B cell (primary cell): ENCODE measurements around the gene TBKBP1. TPM values are rescaled to one million over a fixed set of nuclear protein-coding genes. Genes with fewer than 3 reads are reported as not detected.

ENCODE experiments used
- ATAC-seq: fragments of 200-7000 bp; cut with Tn5 transposase; one replicate; pipeline ENCODE4 v1.10.0; 2021; ENCODE audit warnings: low read depth, mild to moderate bottlenecking, moderate number of reproducible peaks, moderate library complexity
- CTCF ChIA-PET: fragments of 350-600 bp; sonication (Branson Sonifier 250); formaldehyde crosslinking; loops from one replicate; lab custom pipeline; 2021; ENCODE audit warnings: antibody characterized with exemption, inconsistent platforms; lab: Charles Lee
- POLR2A ChIA-PET: fragments of 350-600 bp; sonication (Branson Sonifier 250); formaldehyde crosslinking; loops from one replicate; lab custom pipeline; 2021; ENCODE audit warnings: antibody characterized with exemption; lab: Charles Lee
- DNase-seq: peaks from one replicate; pipeline ENCODE4 v3.0.0; 2013
- H2AFZ ChIP-seq: 2 replicates; pipeline ENCODE4 v1.6.1; 2012; ENCODE audit warnings: mild to moderate bottlenecking, low read depth, low read length; ENCODE audit not compliant: insufficient read depth, poor library complexity, severe bottlenecking
- H3K27ac ChIP-seq, 2 donors: 1 replicate in 1 of 2; 2 replicates in 1 of 2; pipeline ENCODE4 v1.5.1; 2012 to 2013; ENCODE audit warnings: low read length in 2 of 2, mild to moderate bottlenecking in 2 of 2, moderate library complexity in 1 of 2
- H3K27me3 ChIP-seq, 4 experiments: fragments of 200-600 bp in 1 of 4; sonication (generic) in 1 of 4; replicated peaks in 1 of 4; 1 replicate in 2 of 4; 2 replicates in 2 of 4; pipeline versions ENCODE4 v1.6.1 to v1.7.0; 2013 to 2016; ENCODE audit warnings: low read length in 3 of 4, mild to moderate bottlenecking in 2 of 4, mixed read lengths in 1 of 4, moderate library complexity in 1 of 4; ENCODE audit not compliant: insufficient read depth in 4 of 4, control insufficient read depth in 3 of 4; ENCODE audit errors: control extremely low read depth in 1 of 4
- H3K36me3 ChIP-seq, 2 experiments: replicated peaks in 1 of 2; 1 replicate in 1 of 2; 2 replicates in 1 of 2; pipeline versions ENCODE4 v1.6.1 to v1.7.1; 2013; ENCODE audit warnings: low read length in 1 of 2; ENCODE audit not compliant: insufficient read depth in 2 of 2, control insufficient read depth in 1 of 2; ENCODE audit errors: control extremely low read depth in 1 of 2, extremely low read depth in 1 of 2
- H3K4me1 ChIP-seq, 2 donors: fragments of 200-600 bp in 1 of 2; sonication (generic) in 1 of 2; 1 replicate in 1 of 2; 2 replicates in 1 of 2; pipeline versions ENCODE4 v1.5.1 to v1.6.1; 2013 to 2017; ENCODE audit warnings: low read length in 2 of 2; ENCODE audit not compliant: control insufficient read depth in 2 of 2, insufficient read depth in 2 of 2
- H3K4me2 ChIP-seq: replicated peaks from 2 replicates; pipeline ENCODE3; 2012; ENCODE audit warnings: mild to moderate bottlenecking, low read depth, low read length; ENCODE audit not compliant: poor library complexity, severe bottlenecking
- H3K4me3 ChIP-seq, 5 experiments: fragments of 200-600 bp in 1 of 5; sonication (generic) in 1 of 5; 1 replicate in 3 of 5; 2 replicates in 2 of 5; pipeline versions ENCODE4 v1.5.1 to v1.7.0; 2011 to 2016; ENCODE audit warnings: low read length in 4 of 5, mild to moderate bottlenecking in 4 of 5, low read depth in 2 of 5, control low read depth in 1 of 5, moderate library complexity in 1 of 5; ENCODE audit not compliant: insufficient read depth in 1 of 5; ENCODE audit errors: control extremely low read depth in 1 of 5, extremely low read depth in 1 of 5
- H3K79me2 ChIP-seq: fragments of 200-600 bp; sonication (generic); one replicate; pipeline ENCODE4 v1.6.0; 2016; ENCODE audit warnings: low read length; ENCODE audit not compliant: control insufficient read depth, insufficient read depth
- H3K9ac ChIP-seq: fragments of 200-600 bp; sonication (generic); 2 replicates; pipeline ENCODE4 v1.6.1; 2017; ENCODE audit warnings: mild to moderate bottlenecking, low read length, moderate library complexity
- H3K9me3 ChIP-seq, 3 donors: one replicate each; pipeline versions ENCODE4 v1.6.1 to v1.7.1; 2013; ENCODE audit warnings: low read length in 2 of 3; ENCODE audit not compliant: control insufficient read depth in 2 of 3, insufficient read depth in 1 of 3; ENCODE audit errors: control extremely low read depth in 1 of 3
- H4K20me1 ChIP-seq: 2 replicates; pipeline ENCODE4 v1.6.0; 2012; ENCODE audit warnings: mild to moderate bottlenecking, low read length; ENCODE audit not compliant: insufficient read depth, control insufficient read depth, poor library complexity, severe bottlenecking
- H3K27ac Mint-ChIP-seq: one replicate; pipeline ENCODE4 v1.8.0; 2021; ENCODE audit warnings: mixed read lengths
- H3K27me3 Mint-ChIP-seq: one replicate; pipeline ENCODE4 v1.8.0; 2021; ENCODE audit warnings: mixed read lengths
- H3K4me1 Mint-ChIP-seq: one replicate; pipeline ENCODE4 v1.8.0; 2021; ENCODE audit warnings: mixed read lengths
- H3K4me3 Mint-ChIP-seq: one replicate; pipeline ENCODE4 v1.8.0; 2021; ENCODE audit warnings: mixed read lengths
- H3K9me3 Mint-ChIP-seq: one replicate; pipeline ENCODE4 v1.8.0; 2022; ENCODE audit warnings: mixed read lengths; ENCODE audit not compliant: insufficient read depth
- CTCF ChIP-seq: fragments of 200-600 bp; IDR thresholded peaks from one replicate; pipeline ENCODE4 v1.8.0; 2022; ENCODE audit warnings: antibody characterized with exemption, mild to moderate bottlenecking
- EZH2 ChIP-seq: IDR thresholded peaks from 2 replicates; pipeline ENCODE4 v1.6.1; 2012; ENCODE audit warnings: borderline replicate concordance, low read depth, mild to moderate bottlenecking, moderate library complexity, low read length; ENCODE audit not compliant: insufficient read depth, poor library complexity, severe bottlenecking
- WGBS: methylation state at CpG from one replicate; pipeline ENCODE4 v1.1.5; 2013; ENCODE audit warnings: missing lambda C conversion rate; ENCODE audit not compliant: insufficient coverage; 5-methylcytosine and 5-hydroxymethylcytosine counted together
- intact Hi-C: fragments of 100-400 bp; cut with micrococcal nuclease; formaldehyde crosslinking; loops from one replicate; pipeline ENCODE4 v1.10.0; 2022
- polyA plus RNA-seq: library from polyadenylated mRNA; depleted of rRNA; stranded (reverse); fragments of >200 nt; gene quantifications from 2 replicates; pipeline ENCODE4 v1.2.3, GENCODE V29; 2012
- total RNA-seq, 2 donors: library from RNA; stranded (reverse); fragments of 120-200 nt in 1 of 2; gene quantifications; 1 replicate in 1 of 2; 2 replicates in 1 of 2; pipeline versions ENCODE4 v1.2.3 to v1.2.4, GENCODE V29; 2013 to 2022

The TBKBP1 gene
- total and polyA plus RNA-seq, 2 donors (not counting 1 experiment from before 2014, with no cell fraction given) = 6.6 to 8.4 TPM

DNA sequence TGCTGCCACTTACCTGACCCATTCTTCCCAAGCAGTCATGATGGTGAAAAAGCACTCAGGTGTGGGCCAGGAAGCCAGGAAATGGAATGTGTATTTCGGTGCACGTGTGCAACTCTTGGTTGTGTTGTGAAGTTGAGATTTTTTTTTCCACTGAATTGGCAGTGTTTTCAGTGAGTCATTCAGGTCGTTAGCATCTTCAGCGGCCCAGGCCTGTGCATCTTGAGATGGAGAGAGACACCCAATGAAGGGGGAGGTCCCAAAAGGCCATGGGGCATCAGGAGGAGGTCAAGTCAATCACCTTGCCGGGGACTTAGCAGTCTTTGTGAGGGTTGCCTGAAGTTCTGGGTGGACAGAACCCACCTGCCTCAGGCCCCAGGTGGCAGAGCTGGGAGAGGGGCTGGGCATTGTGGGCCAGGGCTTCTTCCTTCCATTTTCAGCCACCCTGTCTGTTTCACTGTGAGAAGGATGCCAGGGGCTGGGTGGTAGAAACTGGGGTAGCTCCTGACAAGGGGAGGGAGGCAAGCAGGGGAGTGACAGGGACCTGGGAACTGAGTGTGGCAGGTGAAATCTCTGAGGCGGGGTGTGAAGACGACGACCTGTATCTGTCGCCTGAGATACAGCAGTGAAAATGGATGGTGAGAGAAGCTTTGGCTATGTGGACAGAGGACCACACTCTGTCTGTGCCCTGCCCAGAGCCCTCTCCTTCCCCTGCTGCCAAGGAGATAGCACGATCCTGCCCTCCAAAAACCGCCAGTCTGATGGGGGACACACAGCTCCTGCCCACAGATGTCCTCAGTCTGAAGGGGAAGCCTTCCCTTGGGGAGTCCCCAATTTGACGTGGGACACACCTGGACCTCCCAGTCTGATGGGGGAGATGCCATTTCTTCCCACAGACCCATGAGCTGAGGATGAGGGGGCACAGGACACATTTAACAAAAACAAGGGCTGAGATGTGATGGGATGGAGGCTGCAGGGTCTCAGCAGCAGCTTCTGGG lies 11.9 kb downstream of the TBKBP1 start:
- POLR2A ChIA-PET = interaction anchor here (1.1 kb wide), 1 partner anchor 13 kb away, joined by 5 read pairs; no protein-coding TSS in a partner anchor
- peak overlapping the region in 1 of 2 donors; percentile 4 for H3K27ac ChIP-seq

More for the DNA sequence above, 11.9 kb downstream of the TBKBP1 start:
- Histone ChIP-seq H3K9ac (no peak overlapping the region), H3K9me3 (no peaks in the 10 kb centered on the region), H3K36me3 (no peaks in the 10 kb centered on the region), H4K20me1 (no peaks in the 10 kb centered on the region), H2AFZ (peak overlapping the region; percentile 12), H3K4me2 (peak overlapping the region; percentile 39), H3K4me1 (peaks cover 51 to 69% of the 10 kb centered on the region in 2 donors), H3K79me2 (no peaks in the 10 kb centered on the region), H3K4me3 (no peak overlapping the region), H3K27me3 (no peaks in the 10 kb centered on the region)
- no peak for TF ChIP-seq CTCF
- TF ChIP-seq EZH2 = no peak
- CTCF ChIA-PET = interaction anchor here (0.9 to 2.6 kb wide), 4 partner anchors 10 to 36 kb away, joined by 4 to 12 read pairs (median 8); partner anchors contain the start of gene TBX21
- H3K27me3 Mint-ChIP-seq = no peaks in the 10 kb centered on the region
- peaks cover 62% of the 10 kb centered on the region for H3K4me1 Mint-ChIP-seq
- ATAC-seq (no peak), DNase-seq (no peak)
- 68% methylated on average over 8 of the region's 12 CpGs for WGBS
- peak overlapping the region; percentile 44 for H3K4me3 Mint-ChIP-seq
- no peaks in the 10 kb centered on the region for H3K9me3 Mint-ChIP-seq
- H3K27ac Mint-ChIP-seq = peak overlapping the region; percentile 80
- intact Hi-C loops = no loop called here
